Endodermal cell (in vitro differentiated cells): ENCODE data around the gene TP53. TPM values are rescaled to one million over a fixed set of nuclear protein-coding genes. Genes with fewer than 3 reads are reported as not detected.
A peak's percentile ranks its signal among the peaks of the same experiment; 100 is the strongest.

Experiments used
- DNase-seq: peaks from one replicate; pipeline ENCODE4 v3.0.0-alpha.2; 2017
- H3K27ac ChIP-seq: 2 replicates; pipeline ENCODE4 v1.5.1; 2013; ENCODE audit warnings: mild to moderate bottlenecking, low read depth, low read length, moderate library complexity
- H3K27me3 ChIP-seq: 2 replicates; pipeline ENCODE4 v1.6.1; 2013; ENCODE audit warnings: mild to moderate bottlenecking, low read length, moderate library complexity; ENCODE audit not compliant: insufficient read depth, control insufficient read depth, poor library complexity, severe bottlenecking
- H3K36me3 ChIP-seq: 2 replicates; pipeline ENCODE4 v1.7.0; 2013; ENCODE audit warnings: mild to moderate bottlenecking, low read length, moderate library complexity; ENCODE audit not compliant: control insufficient read depth, insufficient read depth
- H3K4me1 ChIP-seq: one replicate; pipeline ENCODE4 v1.7.0; 2013; ENCODE audit warnings: low read length; ENCODE audit not compliant: control insufficient read depth, insufficient read depth
- H3K4me3 ChIP-seq: 2 replicates; pipeline ENCODE4 v1.5.1; 2013; ENCODE audit warnings: mild to moderate bottlenecking, low read length, moderate library complexity
- H3K9ac ChIP-seq: 2 replicates; pipeline ENCODE4 v1.6.1; 2013; ENCODE audit warnings: mild to moderate bottlenecking, low read length, moderate library complexity; ENCODE audit not compliant: poor library complexity, severe bottlenecking; ENCODE audit errors: extremely low read depth
- H3K9me3 ChIP-seq: 2 replicates; pipeline ENCODE4 v1.6.1; 2013; ENCODE audit warnings: mild to moderate bottlenecking, low read length, moderate library complexity; ENCODE audit not compliant: control insufficient read depth
- H3K27ac Mint-ChIP-seq: 2 replicates; pipeline ENCODE4 v1.8.0; 2020; ENCODE audit warnings: mixed read lengths
- H3K27me3 Mint-ChIP-seq: 2 replicates; pipeline ENCODE4 v1.8.0; 2021; ENCODE audit warnings: mild to moderate bottlenecking, mixed read lengths; ENCODE audit not compliant: insufficient read depth
- H3K36me3 Mint-ChIP-seq: 2 replicates; pipeline ENCODE4 v1.8.0; 2020; ENCODE audit warnings: low read depth, mixed read lengths
- H3K4me1 Mint-ChIP-seq: 2 replicates; pipeline ENCODE4 v1.8.0; 2020; ENCODE audit warnings: mixed read lengths
- H3K4me3 Mint-ChIP-seq: 2 replicates; pipeline ENCODE4 v1.8.0; 2020; ENCODE audit warnings: mild to moderate bottlenecking, moderate library complexity, mixed read lengths
- H3K9me3 Mint-ChIP-seq: 2 replicates; pipeline ENCODE4 v1.8.0; 2020; ENCODE audit warnings: mild to moderate bottlenecking, mixed read lengths
- WGBS, 2 experiments: methylation state at CpG; one replicate each; pipeline versions ENCODE4 v1.1.5 to v1.1.7; 2013; ENCODE audit warnings: missing lambda C conversion rate in 2 of 2, mixed read lengths in 1 of 2; ENCODE audit not compliant: insufficient coverage in 1 of 2, insufficient read length in 1 of 2; 5-methylcytosine and 5-hydroxymethylcytosine counted together
- total RNA-seq, 2 donors: library from RNA; stranded (reverse); fragmentation: NEBNext Ultra II Directional in 1 of 2; extraction: Animal tissue kit (Norgen Biotek cat#: 25700) in 1 of 2; gene quantifications; 2 replicates in 1 of 2; 3 replicates in 1 of 2; pipeline ENCODE4 v1.2.1, GENCODE V29; 2021
- TF ChIP-seq, protein P1 (sequence below): fragments of 200-600 bp; sonication (generic); conservative IDR thresholded peaks from 2 replicates; pipeline ENCODE4 v1.5.0; 2021; ENCODE audit warnings: antibody characterized with exemption, mild to moderate bottlenecking

TP53 gene
- total RNA-seq, 2 donors from 2014 or later, result 113 to 130 TPM

DNA sequence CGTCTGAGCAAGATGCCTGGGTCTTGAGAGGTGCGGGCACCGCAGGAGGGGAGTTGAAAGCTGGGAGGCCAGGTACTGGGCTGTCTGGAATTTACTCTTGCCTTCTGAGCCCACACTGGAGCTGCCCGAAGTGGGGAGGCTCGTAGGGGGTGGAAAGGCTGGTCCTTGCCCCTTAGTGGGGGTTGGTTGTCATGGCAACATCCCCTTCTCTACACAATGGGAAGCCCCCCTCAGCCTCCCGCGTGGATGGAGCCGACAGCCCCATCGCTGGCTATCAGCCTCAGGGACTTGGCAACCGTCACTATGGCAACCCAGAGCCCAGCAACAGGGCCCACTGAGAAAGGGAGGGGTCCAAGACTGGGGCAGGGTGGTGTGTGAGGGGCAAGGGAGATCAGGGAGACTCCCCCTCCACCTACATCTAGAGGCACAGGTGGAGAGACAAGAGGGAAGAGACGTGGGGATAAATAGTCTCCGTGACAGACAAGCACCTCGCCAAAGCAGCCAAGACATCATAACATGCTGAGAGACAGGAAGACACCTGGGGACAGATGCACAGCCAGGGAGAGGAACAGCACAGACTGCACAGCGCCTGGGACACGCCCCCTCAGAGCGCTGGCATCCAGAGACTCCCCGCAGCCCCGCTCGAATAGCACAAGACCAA lies 25.0 kb upstream of the TP53 start:
- Histone ChIP-seq H3K9ac (no peak overlapping the region), H3K27ac (peak overlapping the region; percentile 81), H3K4me1 (no peaks in the 10 kb centered on the region), H3K4me3 (no peak overlapping the region), H3K9me3 (no peaks in the 10 kb centered on the region), H3K27me3 (peaks cover 7% of the 10 kb centered on the region), H3K36me3 (no peaks in the 10 kb centered on the region)
- WGBS, 2 experiments, result 24% methylated on average over 14 to 19 of the region's 19 CpGs
- Mint-ChIP-seq H3K4me1 (peaks cover 24% of the 10 kb centered on the region), H3K4me3 (no peak overlapping the region), H3K9me3 (no peaks in the 10 kb centered on the region), H3K27ac (no peak overlapping the region), H3K27me3 (peaks cover 27% of the 10 kb centered on the region), H3K36me3 (peaks cover 10% of the 10 kb centered on the region)
- TF ChIP-seq, protein P1, sequence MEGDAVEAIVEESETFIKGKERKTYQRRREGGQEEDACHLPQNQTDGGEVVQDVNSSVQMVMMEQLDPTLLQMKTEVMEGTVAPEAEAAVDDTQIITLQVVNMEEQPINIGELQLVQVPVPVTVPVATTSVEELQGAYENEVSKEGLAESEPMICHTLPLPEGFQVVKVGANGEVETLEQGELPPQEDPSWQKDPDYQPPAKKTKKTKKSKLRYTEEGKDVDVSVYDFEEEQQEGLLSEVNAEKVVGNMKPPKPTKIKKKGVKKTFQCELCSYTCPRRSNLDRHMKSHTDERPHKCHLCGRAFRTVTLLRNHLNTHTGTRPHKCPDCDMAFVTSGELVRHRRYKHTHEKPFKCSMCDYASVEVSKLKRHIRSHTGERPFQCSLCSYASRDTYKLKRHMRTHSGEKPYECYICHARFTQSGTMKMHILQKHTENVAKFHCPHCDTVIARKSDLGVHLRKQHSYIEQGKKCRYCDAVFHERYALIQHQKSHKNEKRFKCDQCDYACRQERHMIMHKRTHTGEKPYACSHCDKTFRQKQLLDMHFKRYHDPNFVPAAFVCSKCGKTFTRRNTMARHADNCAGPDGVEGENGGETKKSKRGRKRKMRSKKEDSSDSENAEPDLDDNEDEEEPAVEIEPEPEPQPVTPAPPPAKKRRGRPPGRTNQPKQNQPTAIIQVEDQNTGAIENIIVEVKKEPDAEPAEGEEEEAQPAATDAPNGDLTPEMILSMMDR, result no peak
- DNase-seq, result no peak

DNA sequence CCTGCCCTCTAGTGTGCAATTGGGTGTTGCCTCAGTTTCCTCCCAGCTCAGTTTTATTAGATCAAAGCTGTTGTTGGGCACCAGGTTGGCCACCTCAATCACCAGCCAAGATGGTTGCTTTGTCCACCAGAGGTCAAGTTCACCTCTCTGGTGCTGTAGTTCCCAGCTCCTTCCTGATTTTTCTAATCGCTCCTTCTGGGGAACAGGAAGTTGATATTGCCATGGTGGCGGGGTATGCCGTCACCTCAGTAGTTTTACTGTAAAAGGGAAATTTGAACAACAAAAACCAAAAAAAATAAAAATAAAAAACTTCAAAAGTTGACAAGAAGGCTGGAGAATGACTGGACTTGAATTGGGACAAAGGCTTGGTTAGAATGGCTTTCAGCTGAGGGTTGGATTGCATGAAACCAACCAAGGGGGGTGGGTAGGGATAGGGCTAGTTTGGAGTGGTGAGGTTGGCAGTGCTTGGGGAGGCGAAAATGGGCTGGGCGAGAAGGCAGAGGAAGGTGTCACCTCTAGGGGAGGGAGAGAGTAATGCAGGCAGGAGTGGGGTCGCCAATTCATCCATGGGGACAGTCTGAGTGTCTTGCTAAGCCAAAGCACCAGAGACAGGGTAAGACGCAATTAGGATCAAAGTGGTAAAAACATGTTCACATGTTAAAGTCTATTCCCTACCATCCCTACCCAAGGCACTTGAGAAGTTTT lies 23.9 kb upstream of the TP53 start:
- no peak overlapping the region for H3K4me3 ChIP-seq
- DNase-seq, result peak; percentile 84
- Mint-ChIP-seq H3K36me3 (peaks cover 10% of the 10 kb centered on the region), H3K9me3 (no peaks in the 10 kb centered on the region), H3K27me3 (peaks cover 37% of the 10 kb centered on the region), H3K4me1 (peaks cover 24% of the 10 kb centered on the region), H3K4me3 (no peak overlapping the region), H3K27ac (no peak overlapping the region)
- peaks cover 3% of the 10 kb centered on the region for H3K4me1 ChIP-seq
- no peaks in the 10 kb centered on the region for H3K9me3 ChIP-seq
- WGBS, 2 experiments, result 72 to 94% methylated on average over 3 to 7 of the region's 7 CpGs
- H3K36me3 ChIP-seq, result no peaks in the 10 kb centered on the region
- peaks cover 16% of the 10 kb centered on the region for H3K27me3 ChIP-seq
- TF ChIP-seq, protein P1, result peak; percentile 73
- no peak overlapping the region for H3K9ac ChIP-seq
- H3K27ac ChIP-seq, result peak overlapping the region; percentile 81

- no peaks in the 10 kb centered on the region for H3K36me3 ChIP-seq
- DNase-seq, result no peak
- Mint-ChIP-seq H3K27me3 (peaks cover 42% of the 10 kb centered on the region), H3K9me3 (no peaks in the 10 kb centered on the region), H3K4me1 (peaks cover 22% of the 10 kb centered on the region), H3K4me3 (no peak overlapping the region), H3K27ac (no peak overlapping the region), H3K36me3 (peaks cover 10% of the 10 kb centered on the region)
- TF ChIP-seq, protein P1, result no peak
- H3K4me3 ChIP-seq, result no peak overlapping the region
- no peak overlapping the region for H3K27ac ChIP-seq
- H3K4me1 ChIP-seq, result peaks cover 6% of the 10 kb centered on the region
- 87 to 88% methylated on average over 7 of the region's 7 CpGs for WGBS, 2 experiments
- H3K27me3 ChIP-seq, result peaks cover 22% of the 10 kb centered on the region
- no peaks in the 10 kb centered on the region for H3K9me3 ChIP-seq
- no peak overlapping the region for H3K9ac ChIP-seq
Observed at GRCh38 chr17:7710301-7710700, 23.0 kb upstream of the TP53 start.
